NCI-H2196 treated with DMSO at 0.1 percent for 48 hours (cell line): ENCODE measurements around the gene KRTAP22-1.

Source experiments
- DNase-seq: peaks from one replicate; lab custom pipeline; 2025; ENCODE audit not compliant: unreplicated experiment; lab: John Stamatoyannopoulos, UW

Gene KRTAP22-1

DNA sequence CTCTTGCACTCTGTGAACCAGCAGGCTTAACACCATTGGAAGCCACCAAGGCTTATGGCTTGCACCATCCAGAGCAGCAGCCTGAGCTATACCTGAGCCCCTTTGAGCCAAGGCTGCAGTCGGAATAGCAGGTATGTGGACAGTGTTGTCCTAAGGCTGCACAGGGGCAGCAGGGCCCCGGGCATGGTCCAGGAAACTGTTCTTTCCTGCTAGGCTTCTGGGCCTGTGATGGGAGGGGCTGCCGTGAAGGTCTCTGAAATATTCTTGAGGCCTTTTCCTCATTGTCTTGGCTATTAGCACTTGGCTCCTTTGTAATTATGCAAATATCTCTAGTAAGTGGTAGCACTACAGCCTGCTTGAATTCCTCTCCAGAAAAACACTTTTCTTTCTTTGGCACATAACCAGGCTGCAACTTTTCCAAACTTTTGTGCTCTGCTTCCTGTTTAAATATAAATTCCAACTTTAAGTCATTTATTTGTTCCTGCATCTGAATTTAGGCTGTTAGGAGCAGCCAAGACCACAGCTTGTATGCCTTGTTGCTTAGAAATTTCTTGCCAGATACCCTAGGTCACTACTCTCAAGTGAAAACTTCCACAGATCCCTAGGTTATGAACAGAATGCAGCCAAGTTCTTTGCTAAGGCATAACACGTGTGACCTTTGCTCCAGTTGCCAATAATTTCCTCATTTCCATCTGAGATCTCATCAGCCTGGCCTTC lies 24.7 kb downstream of the KRTAP22-1 start:
- DNase-seq = no peak

DNA sequence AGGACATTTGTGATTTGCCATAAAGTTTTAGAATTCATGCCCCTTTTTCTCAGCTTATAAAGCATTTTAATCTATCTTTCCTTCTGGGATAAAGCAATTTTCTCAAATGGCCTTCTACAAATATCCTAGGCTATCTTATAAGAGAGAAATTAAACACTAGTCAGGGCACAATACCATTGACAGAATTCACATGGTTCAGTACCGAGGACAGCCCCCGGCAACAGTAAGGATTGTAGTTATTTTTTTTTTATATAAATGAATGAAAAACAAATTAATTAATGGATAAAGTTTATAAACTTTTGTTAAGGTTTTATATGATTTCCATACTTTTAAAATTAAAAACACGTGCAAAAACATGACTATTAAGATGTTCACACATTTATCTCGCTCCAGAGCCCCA lies 27.2 kb downstream of the KRTAP22-1 start:
- no peak for DNase-seq

DNA sequence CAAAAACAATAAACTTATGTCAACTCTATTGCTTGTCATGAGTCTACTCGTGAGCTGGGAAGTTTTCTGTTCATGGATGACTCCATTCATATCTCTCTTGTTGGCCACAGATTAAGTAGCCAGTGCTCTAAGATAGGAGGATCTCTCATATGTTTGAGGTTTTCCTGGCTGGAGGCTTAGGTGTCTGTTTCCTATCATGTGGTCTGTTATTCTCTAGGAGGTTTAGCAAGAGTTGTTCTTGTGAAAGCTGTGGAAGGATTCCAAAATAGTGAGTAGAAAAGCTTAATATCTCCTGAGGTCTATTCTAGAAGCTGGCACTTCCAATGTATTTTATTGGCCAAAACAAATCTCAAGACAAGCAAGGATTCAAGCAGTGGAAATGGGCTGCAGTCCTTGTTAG lies 28.3 kb downstream of the KRTAP22-1 start:
- DNase-seq = no peak

DNA sequence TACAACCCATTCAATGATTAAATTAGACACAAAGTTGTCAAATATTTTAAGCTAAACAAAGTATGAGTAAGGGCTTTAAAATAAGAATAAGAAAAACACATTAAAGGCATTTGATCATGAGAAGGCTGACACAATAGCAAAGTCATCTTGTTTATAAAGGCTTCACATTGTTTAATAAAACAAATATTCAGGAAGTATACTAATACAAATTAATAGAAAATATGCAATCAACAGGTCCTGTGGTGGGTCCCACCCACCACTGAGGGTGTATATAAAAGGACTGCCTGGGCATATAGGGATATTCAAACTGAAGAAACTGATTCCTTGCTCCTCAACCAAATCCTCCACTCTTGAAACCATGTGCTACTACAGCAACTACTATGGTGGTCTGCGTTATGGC lies 34.0 kb downstream of the KRTAP22-1 start, which contains the start of gene KRTAP20-2:
Gene KRTAP20-2 (plus strand): TSS at position 301 of the 400 bp plus-strand sequence. CDS start 58 bp downstream, at position 359.
- DNase-seq = no peak

DNA sequence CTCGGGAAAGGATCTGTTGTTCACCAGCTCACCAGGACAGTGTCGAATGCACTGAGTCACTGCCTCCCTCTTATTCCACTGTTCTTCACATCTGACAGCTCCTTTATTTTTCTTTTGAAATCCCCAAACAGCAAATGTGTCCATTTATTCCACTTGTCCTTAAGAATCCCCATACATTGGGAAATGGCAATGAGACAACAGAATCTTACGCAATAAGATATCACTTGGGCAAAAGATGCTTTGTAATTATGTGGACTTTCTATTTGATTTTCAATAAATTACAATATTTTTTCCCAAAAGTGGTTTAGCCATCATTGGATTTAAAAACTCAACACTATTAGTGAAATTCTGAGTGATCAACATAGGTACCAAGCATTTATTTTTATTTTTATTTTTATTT lies 37.8 kb downstream of the KRTAP22-1 start:
- DNase-seq = no peak

DNA sequence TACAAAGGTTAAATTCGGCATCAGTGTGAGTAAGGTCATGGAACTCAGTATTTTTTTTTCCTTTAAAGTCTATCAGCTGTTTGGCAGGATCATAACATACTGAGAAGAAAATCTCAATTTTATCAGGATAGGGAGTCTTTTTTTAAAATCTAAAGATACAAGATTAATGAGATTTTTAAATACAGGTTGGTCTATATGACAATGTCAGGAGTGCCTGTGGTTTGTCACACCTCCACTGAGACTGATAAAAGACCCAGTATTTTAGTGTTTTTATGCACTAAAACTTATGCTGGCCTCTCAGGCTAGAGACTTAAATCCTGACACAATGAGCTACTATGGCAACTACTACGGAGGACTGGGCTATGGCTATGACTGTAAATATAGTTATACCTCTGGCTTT lies 41.7 kb downstream of the KRTAP22-1 start, which contains the start of gene KRTAP20-3:
Gene KRTAP20-3 (plus strand): TSS at position 301 of the 400 bp plus-strand sequence.
- DNase-seq = no peak

DNA sequence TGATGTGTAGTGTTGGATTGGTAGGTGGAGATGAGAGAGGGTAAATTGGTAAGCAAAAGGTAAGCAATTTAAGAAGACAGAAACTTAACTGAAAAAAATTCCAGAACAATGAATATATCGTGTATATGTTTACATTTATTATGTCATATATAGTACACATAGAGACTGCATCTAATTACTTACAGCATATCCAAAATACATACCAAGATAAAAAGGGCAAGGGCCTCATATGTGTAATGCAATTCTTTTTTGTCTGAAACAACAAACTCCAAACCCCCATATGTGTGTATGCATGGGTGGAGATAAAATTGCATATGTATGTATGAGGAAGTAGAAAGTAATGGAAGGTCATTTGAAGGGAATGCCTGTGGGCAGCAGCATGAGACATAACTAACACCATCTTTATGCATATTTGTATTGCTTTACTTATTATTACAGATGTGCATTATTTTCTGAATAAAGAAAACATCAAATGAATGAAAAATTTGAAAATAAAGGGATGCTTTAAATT lies 46.1 kb downstream of the KRTAP22-1 start:
- no peak for DNase-seq
